ENCODE data around the gene KRTAP4-9.
"Not testable (repeated sequence)": the region's sequence is repeated elsewhere in the genome, so short reads cannot be mapped to it uniquely, and the experiment has no call there.

KRTAP4-9 gene

DNA sequence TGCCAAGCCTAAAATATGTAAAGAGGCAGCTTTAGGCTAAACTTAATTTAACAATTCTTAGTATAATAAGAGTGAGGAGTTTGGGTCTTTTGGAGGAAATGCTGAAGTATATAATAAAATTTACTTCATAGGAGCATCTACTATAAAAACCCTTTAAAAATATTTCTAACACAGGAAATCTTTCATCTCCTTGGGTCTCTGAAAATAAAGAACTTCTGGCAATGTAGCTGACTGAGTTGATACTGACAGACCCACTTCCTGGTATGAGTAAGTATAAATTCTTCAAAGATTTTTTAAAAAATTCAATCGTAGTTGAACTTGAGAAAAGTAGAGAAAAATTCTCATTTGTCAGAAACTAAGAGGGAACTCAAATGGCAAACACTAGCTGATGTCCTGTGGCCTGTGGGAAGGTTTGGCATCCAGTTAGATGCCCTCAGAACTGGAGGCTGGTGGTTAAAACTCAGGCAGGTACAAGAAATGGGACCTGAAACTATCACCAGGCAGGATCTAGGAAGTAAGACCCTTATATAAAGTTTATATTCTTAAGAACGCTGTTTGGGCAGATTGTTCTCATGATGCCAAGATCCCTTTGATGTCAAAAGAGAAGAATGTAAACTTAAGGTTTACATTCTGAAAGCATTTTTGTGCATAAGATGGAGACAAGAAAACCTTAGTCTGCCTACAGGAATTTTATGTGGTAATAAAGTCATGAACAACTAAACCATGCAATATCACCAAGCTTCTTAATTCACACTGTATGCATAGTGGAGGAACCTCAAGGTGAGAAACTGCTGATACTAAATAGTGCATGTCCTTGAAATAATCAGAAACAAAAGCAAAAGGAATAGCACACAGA is 28.9 kb downstream of the KRTAP4-9 start:
- DNase-seq = no peak

DNA sequence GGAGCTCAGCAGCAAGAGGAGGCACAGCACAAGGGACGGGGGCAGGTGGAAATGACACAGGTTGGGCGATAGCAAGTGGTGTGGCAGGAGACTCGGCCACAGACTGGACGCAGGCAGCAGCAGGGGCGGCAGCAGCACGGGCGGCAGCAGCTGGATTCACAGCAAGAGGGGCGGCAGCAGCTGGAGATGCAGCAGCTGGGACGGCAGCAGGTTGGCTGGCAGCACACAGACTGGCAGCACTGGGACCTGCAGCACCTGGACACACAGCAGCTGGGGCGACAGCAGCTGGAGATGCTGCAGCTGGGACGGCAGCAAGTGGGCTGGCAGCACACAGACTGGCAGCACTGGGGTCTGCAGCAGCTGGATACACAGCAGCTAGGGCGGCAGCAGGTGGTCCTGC is 34.7 kb downstream of the KRTAP4-9 start:
- DNase-seq = not testable (repeated sequence)

DNA sequence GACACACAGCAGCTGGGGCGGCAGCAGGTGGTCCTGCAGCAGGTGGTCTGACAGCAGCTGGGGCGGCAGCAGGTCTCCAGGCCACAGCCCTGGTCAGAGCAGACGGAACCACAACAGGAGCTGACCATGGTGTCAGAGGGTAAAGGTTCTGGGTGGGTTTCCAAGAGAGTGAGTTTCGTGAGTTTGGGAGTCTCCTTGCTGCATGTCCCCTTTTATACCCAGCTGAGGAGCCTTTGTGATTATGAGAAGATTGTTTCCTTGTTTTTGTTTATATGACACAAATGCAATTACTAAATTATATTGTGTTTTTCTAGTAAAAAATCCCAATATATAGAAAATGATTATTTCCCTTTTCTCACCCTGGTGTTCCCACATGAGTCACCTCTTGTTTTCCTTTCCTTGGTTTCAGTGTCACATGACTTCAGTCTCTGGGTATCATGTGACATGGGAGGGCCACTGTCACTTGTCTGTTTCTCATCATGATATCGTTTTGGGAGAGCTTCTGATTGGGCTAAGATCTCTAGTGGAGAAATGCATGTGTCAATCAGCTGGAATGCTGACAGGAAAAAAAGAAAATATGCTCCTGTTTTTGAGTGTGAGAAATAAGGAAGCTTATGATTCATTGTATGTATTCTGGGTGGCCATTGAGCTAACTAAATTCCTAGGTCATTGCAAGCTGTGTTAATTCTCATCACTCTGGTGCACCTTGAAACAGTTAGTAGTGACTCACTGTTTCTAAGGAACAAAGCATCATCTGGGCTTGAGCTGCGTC is 35.4 kb downstream of the KRTAP4-9 start, which contains the start of gene KRTAP4-6:
Gene KRTAP4-6 (minus strand): TSS at position 185 of the 772 bp plus-strand sequence. CDS start 57 bp downstream, at position 128.
- peak; percentile 59 to 79 (median 75) for DNase-seq

DNA sequence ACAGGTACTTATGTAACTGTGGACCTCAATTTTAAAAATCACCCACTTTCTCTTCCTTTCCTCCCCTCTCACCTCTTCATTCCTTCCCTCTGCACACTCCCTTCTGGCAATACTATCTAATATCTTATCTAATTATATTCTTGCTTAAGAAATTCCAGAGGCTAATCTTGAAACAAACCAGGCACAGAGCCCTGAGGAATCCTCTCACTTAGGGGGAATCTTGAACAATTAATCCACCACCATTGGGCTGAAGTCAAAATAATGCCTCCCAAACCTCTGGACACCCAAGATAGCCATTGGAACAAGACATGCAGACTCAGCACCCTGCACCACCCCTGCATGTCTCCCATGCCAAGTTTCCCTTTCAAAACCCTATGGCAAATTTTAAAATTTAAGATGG is 36.2 kb downstream of the KRTAP4-9 start:
- no peak for DNase-seq

DNA sequence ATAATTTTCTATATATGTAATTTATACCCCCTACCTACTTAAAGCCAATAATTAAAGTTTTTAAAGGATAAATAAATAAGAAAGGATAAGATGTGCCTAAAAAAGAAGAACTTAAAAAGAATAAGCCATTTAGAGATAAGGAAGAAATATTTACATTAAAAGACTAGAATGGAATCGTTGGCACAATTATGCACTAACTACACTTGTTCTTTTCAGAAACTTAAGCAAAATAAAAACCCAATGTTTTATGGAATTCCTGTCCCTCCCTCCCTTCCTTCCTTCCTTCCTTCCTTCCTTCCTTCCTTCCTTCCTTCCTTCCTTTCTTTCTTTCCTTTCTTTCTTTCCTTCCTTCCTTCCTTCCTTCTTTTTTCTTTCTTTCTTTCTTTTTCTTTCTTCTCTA is 39.7 kb downstream of the KRTAP4-9 start:
- no peak for DNase-seq

DNA sequence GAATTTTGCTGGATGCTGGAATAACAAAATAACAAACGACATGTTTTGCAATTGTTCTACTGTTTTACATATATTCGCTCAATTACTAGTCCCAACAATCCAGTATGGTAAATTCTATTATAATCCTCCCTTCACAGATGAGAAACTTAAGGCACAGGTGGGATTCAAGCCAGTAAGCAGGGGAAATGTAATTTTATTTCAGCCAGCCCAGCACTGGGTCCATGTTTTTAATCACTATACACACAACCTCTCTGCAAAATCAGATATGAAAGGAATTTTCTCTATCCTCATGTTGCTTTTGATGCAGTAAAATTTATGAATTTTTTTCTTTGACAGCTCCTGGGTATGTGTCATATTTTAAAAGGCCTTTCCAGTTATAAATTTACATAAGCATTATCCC is 40.1 kb downstream of the KRTAP4-9 start:
- no peak for DNase-seq

DNA sequence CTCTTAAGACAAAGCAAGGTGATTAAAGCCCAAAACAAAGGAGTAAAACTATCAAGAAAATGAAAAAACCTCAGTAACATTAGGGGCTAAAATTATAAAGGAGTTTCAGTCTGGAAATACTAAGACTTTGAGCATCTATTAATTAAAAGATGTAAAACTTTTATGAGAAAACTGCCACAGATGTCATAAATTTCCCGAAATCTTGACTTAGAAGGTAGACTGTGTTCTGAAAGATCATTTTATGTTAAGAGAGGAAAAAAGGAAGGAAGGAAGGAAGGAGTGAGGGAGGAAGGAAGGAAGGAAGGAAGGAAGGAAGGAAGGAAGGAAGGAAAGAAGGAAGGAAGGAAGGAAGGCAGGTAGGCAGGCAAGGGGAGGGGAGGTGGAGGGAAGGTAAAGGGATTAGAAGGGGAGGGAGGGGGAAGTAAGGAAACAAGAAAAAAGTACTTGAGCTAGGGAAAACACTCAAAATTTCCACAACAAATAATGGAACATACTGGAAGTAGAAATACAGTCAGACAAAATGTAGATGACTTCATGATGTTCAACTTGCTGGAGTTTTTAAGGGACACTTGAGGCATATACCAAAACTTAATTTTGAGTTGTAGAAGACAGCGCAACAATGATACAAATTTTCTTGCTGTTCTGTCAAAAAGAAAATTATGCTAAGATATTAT is 42.5 kb downstream of the KRTAP4-9 start:
- peak; percentile 9 to 47 (median 35) for DNase-seq

DNA sequence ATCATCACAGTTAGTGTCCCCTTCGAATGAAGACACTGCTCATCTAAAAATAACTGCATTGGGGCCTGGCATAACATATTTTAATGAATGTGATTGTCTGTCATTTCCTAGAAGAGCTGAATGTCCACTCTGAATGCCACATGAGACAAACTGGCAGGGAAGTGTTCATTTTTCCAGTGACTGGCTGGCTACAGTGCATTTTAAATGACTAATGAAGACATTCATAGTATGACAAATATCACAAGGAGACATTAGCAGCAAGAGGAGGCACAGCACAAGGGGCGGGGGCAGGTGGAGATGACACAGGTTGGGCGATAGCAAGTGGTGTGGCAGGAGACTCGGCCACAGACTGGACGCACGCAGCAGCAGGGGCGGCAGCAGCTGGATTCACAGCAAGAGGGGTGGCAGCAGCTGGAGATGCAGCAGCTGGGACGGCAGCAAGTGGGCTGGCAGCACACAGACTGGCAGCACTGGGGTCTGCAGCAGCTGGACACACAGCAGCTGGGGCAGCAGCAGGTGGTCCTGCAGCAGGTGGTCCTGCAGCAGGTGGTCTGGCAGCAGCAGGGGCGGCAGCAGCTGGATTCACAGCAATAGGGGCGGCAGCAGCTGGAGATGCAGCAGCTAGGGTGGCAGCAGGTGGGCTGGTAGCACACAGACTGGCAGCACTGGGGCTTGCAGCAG is 43.9 kb downstream of the KRTAP4-9 start:
- peak in 1 of 3 donors; percentile 14 for DNase-seq

DNA sequence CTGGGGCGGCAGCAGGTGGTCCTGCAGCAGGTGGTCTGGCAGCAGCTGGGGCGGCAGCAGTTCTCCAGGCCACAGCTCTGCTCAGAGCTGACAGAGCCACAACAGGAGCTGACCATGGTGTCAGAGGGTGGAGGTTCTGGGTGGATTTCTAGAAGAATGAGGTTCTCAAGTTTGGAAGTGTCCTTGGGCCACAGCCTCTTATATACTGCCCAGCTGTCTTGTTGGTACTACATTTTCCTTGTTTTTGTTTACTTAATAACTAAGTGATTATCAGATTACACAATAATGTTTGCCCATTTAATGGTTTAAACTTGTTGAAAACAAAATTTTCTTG is 44.4 kb downstream of the KRTAP4-9 start, which contains the start of gene KRTAP4-5:
Gene KRTAP4-5 (minus strand): TSS at position 174 of the 334 bp plus-strand sequence. CDS start 58 bp downstream, at position 116.
- no peak for DNase-seq

DNA sequence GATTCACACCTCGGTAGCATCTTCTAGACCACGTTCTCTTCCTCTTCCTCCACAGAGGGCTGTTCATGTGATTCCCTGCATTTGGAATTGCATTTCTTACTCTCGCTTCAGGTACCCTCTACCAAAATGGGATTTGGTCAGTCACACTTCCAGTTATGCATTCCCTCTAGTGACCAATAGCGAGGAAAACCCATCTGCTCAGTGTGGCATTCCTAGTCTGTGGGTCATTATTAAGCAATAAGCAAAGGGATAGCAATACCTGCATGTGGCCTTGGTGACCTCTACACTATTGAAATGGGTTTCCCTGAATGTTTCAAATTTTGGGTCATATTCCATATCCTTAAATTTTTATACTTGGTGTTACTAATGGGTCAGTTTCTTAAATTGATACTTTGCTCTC is 44.8 kb downstream of the KRTAP4-9 start:
- DNase-seq = no peak

DNA sequence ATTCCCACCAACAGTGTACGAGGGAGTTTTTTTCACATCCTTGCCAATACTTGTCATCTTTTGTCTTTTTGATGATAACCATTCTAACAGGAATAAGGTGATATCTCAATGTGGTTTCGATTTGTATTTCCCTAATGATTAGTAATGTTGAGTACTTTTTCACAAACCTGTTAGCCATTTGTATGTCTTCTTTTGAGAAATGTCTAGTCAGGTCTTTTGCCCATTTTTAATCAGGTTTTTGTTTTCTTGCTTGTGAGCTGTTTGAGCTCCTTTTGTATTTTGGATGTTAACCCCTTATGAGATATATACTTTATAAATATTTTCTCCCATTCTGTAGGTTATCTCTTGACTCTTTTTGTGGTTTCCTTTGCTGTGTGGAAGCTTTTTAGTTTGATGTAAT is 46.3 kb downstream of the KRTAP4-9 start:
- no peak for DNase-seq

DNA sequence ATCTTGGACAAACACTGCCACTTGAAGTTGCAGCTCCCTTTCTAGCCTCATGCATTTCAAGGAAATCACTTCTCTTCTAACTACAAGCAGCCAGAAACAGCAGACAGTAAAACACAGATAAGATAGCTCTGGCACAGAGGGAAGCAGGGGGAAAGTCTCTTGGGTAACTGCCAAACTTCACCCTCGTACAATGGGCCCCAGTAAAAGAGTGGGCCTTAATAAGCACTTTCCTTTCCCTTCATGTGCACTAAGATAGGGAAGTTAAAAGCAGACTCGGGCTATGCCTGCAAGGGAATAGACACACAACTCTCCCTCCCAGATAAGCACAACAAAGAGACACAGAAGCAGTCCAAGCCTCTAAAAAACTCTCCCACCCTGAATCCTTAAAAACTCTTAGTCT is 48.7 kb downstream of the KRTAP4-9 start:
- peak; percentile 24 to 32 (median 27) for DNase-seq

Measured in suppressor macrophage treated with lipopolysaccharide for 1 hour (primary cell).